Retinal pigment epithelial cell (primary cell): Measurements from ENCODE around the gene ELOA2.
"Not testable (repeated sequence)": the region's sequence is repeated elsewhere in the genome, so short reads cannot be mapped to it uniquely, and the experiment has no call there.

ENCODE experiments used
- DNase-seq: peaks from one replicate; pipeline ENCODE4 v3.0.0-alpha.2; 2010; ENCODE audit warnings: low read depth
- H3K4me3 ChIP-seq: 2 replicates; pipeline ENCODE4 v1.5.1; 2011; ENCODE audit warnings: mild to moderate bottlenecking, low read length, control low read depth, moderate library complexity
- CTCF ChIP-seq: conservative IDR thresholded peaks from 2 replicates; pipeline ENCODE4 v1.5.1; 2011; ENCODE audit warnings: low read depth, low read length, control low read depth, inconsistent platforms

The ELOA2 gene

DNA sequence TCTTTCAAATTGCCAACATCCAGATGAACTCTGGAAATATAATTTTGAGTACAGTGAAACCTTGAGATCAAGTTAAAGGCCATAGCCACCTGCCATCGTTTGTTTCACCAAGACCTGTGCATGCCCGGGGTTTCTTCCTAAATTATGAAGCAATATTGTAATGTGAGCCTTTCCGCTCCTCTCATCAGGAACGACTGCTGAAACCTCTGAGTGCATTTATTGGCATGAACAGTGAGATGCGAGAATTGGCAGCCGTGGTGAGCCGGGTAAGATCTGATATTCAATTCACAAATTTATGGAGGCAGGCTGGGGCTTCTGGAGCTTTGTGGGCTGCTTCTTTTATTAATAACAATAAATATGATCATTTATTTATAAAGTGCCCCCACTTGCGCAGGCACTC is 27.7 kb upstream of the ELOA2 start:
- no peak overlapping the region for H3K4me3 ChIP-seq
- no peak for DNase-seq
- no peak for TF ChIP-seq CTCF

- no peak overlapping the region for H3K4me3 ChIP-seq
- TF ChIP-seq CTCF, result no peak
- DNase-seq, result no peak
Observed at GRCh38 chr18:47062471-47062870, 27.1 kb upstream of the ELOA2 start.

GRCh38 chr18:47054369-47054768 is 18.9 kb upstream of the ELOA2 start:
- no peak for DNase-seq
- no peak for TF ChIP-seq CTCF

GRCh38 chr18:47050468-47050867 is 15.0 kb upstream of the ELOA2 start:
- no peak overlapping the region for H3K4me3 ChIP-seq
- peak; percentile 6 for DNase-seq
- peak; percentile 71 for TF ChIP-seq CTCF

More at GRCh38 chr18:47054369-47054768, 18.9 kb upstream of the ELOA2 start:
- no peak overlapping the region for H3K4me3 ChIP-seq

GRCh38 chr18:47040982-47041381 is 5.6 kb upstream of the ELOA2 start:
- no peak for DNase-seq
- H3K4me3 ChIP-seq, result no peak overlapping the region
- no peak for TF ChIP-seq CTCF

DNA sequence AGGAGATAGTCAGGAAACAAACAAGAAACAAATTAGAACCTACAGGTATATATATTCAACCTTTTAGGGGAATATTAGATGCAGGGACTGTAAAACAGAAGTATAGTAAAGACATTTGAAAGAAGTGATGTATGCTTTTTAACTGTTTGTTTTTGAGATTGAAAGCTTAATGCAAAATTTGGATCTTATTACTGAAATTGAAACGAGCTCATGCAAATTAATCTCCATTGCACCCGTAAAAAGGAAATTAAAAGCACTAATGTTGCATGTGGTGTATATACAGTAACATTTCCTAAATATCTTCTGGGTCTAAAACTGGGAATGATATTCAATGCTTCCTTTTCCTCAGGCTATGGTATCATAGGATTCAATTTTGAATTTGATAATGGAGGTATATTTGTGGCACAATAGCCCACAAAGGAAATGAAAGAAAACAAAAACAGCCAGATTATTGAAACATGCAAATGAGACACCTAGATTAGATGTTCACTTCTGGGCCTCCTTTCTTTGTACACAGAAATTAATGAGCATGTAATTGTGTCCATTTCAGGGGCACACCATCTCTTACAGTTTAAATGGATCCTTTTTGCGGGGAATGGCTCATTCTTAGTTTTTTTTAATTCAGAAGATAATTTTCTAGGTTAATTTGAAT is 1.6 kb upstream of the ELOA2 start:
- DNase-seq, result no peak
- TF ChIP-seq CTCF, result no peak
- no peak overlapping the region for H3K4me3 ChIP-seq

DNA sequence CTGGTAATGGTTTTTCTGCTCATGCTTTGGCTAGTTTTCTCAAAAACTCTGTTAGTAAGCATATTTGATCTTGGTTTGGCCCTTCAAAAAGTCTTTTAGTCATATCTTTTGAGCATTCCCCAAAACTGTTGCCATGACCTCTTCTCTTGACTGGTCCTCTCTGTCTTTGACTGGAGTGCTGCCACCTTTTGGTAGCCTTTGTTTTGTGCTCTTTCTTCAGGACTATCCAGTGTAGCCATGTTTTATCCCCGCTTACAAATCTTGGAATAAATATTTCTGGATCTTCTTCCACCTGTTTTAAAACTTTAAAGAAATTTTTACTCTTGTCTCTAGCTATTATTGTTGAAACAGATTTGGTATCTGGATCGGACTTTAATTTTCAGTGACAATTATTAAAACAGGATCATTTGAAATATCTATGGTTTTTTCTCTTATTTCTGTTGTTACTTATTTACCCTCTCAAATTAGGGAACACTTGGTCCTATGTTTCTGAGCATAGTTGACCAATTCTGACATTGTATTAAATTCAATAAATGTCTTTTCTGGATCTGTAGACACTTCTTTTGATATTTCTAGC is 965 bp upstream of the ELOA2 start:
- peak; percentile 61 for TF ChIP-seq CTCF
- DNase-seq, result no peak

GRCh38 chr18:47034591-47034990 is 830 bp downstream of the ELOA2 start:
- not testable (repeated sequence) for DNase-seq, H3K4me3 ChIP-seq

More for the DNA sequence above, 965 bp upstream of the ELOA2 start:
- no peak overlapping the region for H3K4me3 ChIP-seq
